Gastroesophageal sphincter (tissue), 4 donors: ENCODE results near the gene ATP2C2. TPM values are rescaled to one million over a fixed set of nuclear protein-coding genes. Genes with fewer than 3 reads are reported as not detected.
A peak's percentile ranks its signal among the peaks of the same experiment; 100 is the strongest.

ENCODE experiments used
- ATAC-seq: fragments of 150-250 bp; one replicate; pipeline ENCODE4 v1.9.1; 2016; ENCODE audit warnings: mild to moderate bottlenecking, moderate library complexity
- H3K27ac ChIP-seq, 4 donors: fragments of 200-600 bp; sonication (generic) in 3 of 4; 1 replicate in 3 of 4; 2 replicates in 1 of 4; pipeline ENCODE4 v1.5.1; 2016 to 2019
- H3K27me3 ChIP-seq: fragments of 200-600 bp; sonication (generic); one replicate; pipeline ENCODE4 v1.5.1; 2019
- H3K36me3 ChIP-seq, 2 donors: fragments of 200-600 bp; sonication (generic); one replicate each; pipeline ENCODE4 v1.5.1; 2019; ENCODE audit warnings: control low read depth in 1 of 2
- H3K4me1 ChIP-seq, 3 donors: fragments of 200-600 bp; sonication (generic); 1 replicate in 2 of 3; 2 replicates in 1 of 3; pipeline ENCODE4 v1.5.1; 2016 to 2019; ENCODE audit warnings: control low read depth in 2 of 3
- H3K4me3 ChIP-seq, 2 donors: fragments of 200-600 bp; sonication (generic); one replicate each; pipeline ENCODE4 v1.5.1; 2019; ENCODE audit warnings: mild to moderate bottlenecking in 1 of 2, moderate library complexity in 1 of 2
- H3K9me3 ChIP-seq, 3 donors: fragments of 200-600 bp; sonication (generic); one replicate each; pipeline ENCODE4 v1.5.1; 2017 to 2019; ENCODE audit warnings: control low read depth in 2 of 3
- EP300 ChIP-seq: sonication (generic); formaldehyde crosslinking; IDR thresholded peaks from one replicate; pipeline ENCODE4 v1.6.1; 2017; ENCODE audit warnings: antibody characterized with exemption, mild to moderate bottlenecking
- POLR2A ChIP-seq, 2 donors: fragments of 450-650 bp; IDR thresholded peaks; one replicate each; pipeline ENCODE4 v1.6.1; 2017; ENCODE audit warnings: antibody characterized with exemption in 2 of 2, mild to moderate bottlenecking in 2 of 2, moderate library complexity in 1 of 2
- POLR2AphosphoS5 ChIP-seq: sonication (generic); formaldehyde crosslinking; IDR thresholded peaks from one replicate; pipeline ENCODE4 v1.6.1; 2017; ENCODE audit warnings: antibody characterized with exemption
- WGBS, 2 donors: methylation state at CpG; one replicate each; pipeline ENCODE4 v1.1.5; 2018; ENCODE audit warnings: low coverage in 1 of 2; 5-methylcytosine and 5-hydroxymethylcytosine counted together
- total RNA-seq, 4 donors: library from RNA; depleted of rRNA; stranded (reverse); fragments of >200 nt; gene quantifications; one replicate each; pipeline ENCODE4 v1.1.0, GENCODE V29; 2016
- TF ChIP-seq, protein P1 (sequence below), 4 experiments: fragments of 200-600 bp in 2 of 4; fragments of 450-650 bp in 2 of 4; sonication (generic) in 1 of 4; IDR thresholded peaks; one replicate each; pipeline ENCODE4 v1.5.1; 2017 to 2019; ENCODE audit warnings: antibody characterized with exemption in 4 of 4, mild to moderate bottlenecking in 2 of 4, moderate library complexity in 2 of 4

The ATP2C2 gene
- total RNA-seq, 4 donors from 2014 or later = 0.13 to 1.3 (median 0.31) TPM; not detected in 1

- H3K4me1 ChIP-seq = peaks cover 0 to 6% (median 0%) of the 10 kb centered on the region in 3 donors
- no peak overlapping the region for H3K27ac ChIP-seq
- H3K9me3 ChIP-seq = no peaks in the 10 kb centered on the region
- no peaks in the 10 kb centered on the region for H3K27me3 ChIP-seq
- no peak for ATAC-seq
- TF ChIP-seq POLR2A (IDR thresholded peaks at IDR 0.05) (no peak), EP300 (no peak), POLR2AphosphoS5 (no peak)
- TF ChIP-seq, protein P1, sequence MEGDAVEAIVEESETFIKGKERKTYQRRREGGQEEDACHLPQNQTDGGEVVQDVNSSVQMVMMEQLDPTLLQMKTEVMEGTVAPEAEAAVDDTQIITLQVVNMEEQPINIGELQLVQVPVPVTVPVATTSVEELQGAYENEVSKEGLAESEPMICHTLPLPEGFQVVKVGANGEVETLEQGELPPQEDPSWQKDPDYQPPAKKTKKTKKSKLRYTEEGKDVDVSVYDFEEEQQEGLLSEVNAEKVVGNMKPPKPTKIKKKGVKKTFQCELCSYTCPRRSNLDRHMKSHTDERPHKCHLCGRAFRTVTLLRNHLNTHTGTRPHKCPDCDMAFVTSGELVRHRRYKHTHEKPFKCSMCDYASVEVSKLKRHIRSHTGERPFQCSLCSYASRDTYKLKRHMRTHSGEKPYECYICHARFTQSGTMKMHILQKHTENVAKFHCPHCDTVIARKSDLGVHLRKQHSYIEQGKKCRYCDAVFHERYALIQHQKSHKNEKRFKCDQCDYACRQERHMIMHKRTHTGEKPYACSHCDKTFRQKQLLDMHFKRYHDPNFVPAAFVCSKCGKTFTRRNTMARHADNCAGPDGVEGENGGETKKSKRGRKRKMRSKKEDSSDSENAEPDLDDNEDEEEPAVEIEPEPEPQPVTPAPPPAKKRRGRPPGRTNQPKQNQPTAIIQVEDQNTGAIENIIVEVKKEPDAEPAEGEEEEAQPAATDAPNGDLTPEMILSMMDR (IDR thresholded peaks at IDR 0.05) = no peak
- peaks cover 0 to 28% of the 10 kb centered on the region in 2 donors for H3K36me3 ChIP-seq
- H3K4me3 ChIP-seq = no peak overlapping the region
- WGBS, 2 donors = 76 to 92% methylated on average over 4 to 5 of the region's 8 CpGs
These were observed 92.7 kb downstream of the ATP2C2 start for GRCh38 chr16:84461029-84461412.

GRCh38 chr16:84461413-84462295 lies 93.3 kb downstream of the ATP2C2 start:
- TF ChIP-seq, protein P1 (IDR thresholded peaks at IDR 0.05) = no peak
- TF ChIP-seq POLR2AphosphoS5 = no peak
- TF ChIP-seq POLR2A (IDR thresholded peaks at IDR 0.05) = no peak
- TF ChIP-seq EP300 = no peak
- Histone ChIP-seq H3K36me3 (peaks cover 0 to 31% of the 10 kb centered on the region in 2 donors), H3K9me3 (peaks cover 0 to 2% (median 0%) of the 10 kb centered on the region in 3 donors), H3K4me3 (no peak overlapping the region), H3K4me1 (peaks cover 0 to 6% (median 0%) of the 10 kb centered on the region in 3 donors), H3K27ac (no peak overlapping the region), H3K27me3 (no peaks in the 10 kb centered on the region)
- WGBS, 2 donors = 67% methylated on average over 1 of the region's 30 CpGs; no CpG with 5 or more reads in 1 of the 2 donors
- ATAC-seq = peak; percentile 29

- TF ChIP-seq POLR2A (IDR thresholded peaks at IDR 0.05) = no peak
- TF ChIP-seq, protein P1 (IDR thresholded peaks at IDR 0.05) = no peak
- TF ChIP-seq EP300 = no peak
- TF ChIP-seq POLR2AphosphoS5 = no peak
- Histone ChIP-seq H3K27ac (no peak overlapping the region), H3K4me1 (peaks cover 0 to 6% (median 0%) of the 10 kb centered on the region in 3 donors), H3K36me3 (peaks cover 0 to 39% of the 10 kb centered on the region in 2 donors), H3K4me3 (no peak overlapping the region), H3K9me3 (peaks cover 0 to 10% (median 0%) of the 10 kb centered on the region in 3 donors), H3K27me3 (no peaks in the 10 kb centered on the region)
- no peak for ATAC-seq
- WGBS, 2 donors = no CpG with 5 or more reads among the region's 24 CpGs
These were observed 94.2 kb downstream of the ATP2C2 start for GRCh38 chr16:84462296-84463210.

- Histone ChIP-seq H3K36me3 (peaks cover 0 to 45% of the 10 kb centered on the region in 2 donors), H3K27ac (no peak overlapping the region), H3K4me3 (no peak overlapping the region), H3K9me3 (peaks cover 0 to 14% (median 0%) of the 10 kb centered on the region in 3 donors), H3K4me1 (peaks cover 0 to 6% (median 0%) of the 10 kb centered on the region in 3 donors), H3K27me3 (no peaks in the 10 kb centered on the region)
- 61% methylated on average over 5 of the region's 7 CpGs; no CpG with 5 or more reads in 1 of the 2 donors for WGBS, 2 donors
- TF ChIP-seq POLR2AphosphoS5 (no peak), EP300 (no peak), POLR2A (IDR thresholded peaks at IDR 0.05) (no peak)
- TF ChIP-seq, protein P1 (IDR thresholded peaks at IDR 0.05) = no peak
- ATAC-seq = no peak
These were observed 94.9 kb downstream of the ATP2C2 start for GRCh38 chr16:84463221-84463620.
